Activated naive CD4-positive, alpha-beta T cell (primary cell): ENCODE measurements around the gene GPR39.

ENCODE experiments used
- DNase-seq, 4 experiments: peaks; one replicate each; lab custom pipeline; 2025; lab: John Stamatoyannopoulos, UW

Gene GPR39

GRCh38 chr2:132642415-132642814 is 225.8 kb downstream of the GPR39 start:
- no peak for DNase-seq

- DNase-seq: no peak
These were observed 228.6 kb downstream of the GPR39 start for GRCh38 chr2:132645176-132645575.

- DNase-seq: no peak
These were observed 229.3 kb downstream of the GPR39 start for GRCh38 chr2:132645722-132646539.

- DNase-seq: no peak
These were observed 230.0 kb downstream of the GPR39 start for GRCh38 chr2:132646540-132647108.

GRCh38 chr2:132651115-132652045 is 234.8 kb downstream of the GPR39 start:
- no peak for DNase-seq

GRCh38 chr2:132652474-132652873 is 235.9 kb downstream of the GPR39 start:
- no peak for DNase-seq

GRCh38 chr2:132654335-132654734 is 237.7 kb downstream of the GPR39 start:
- DNase-seq: no peak

- no peak for DNase-seq
These were observed 238.4 kb downstream of the GPR39 start for GRCh38 chr2:132654968-132655367.

- no peak for DNase-seq
These were observed 239.8 kb downstream of the GPR39 start for GRCh38 chr2:132656266-132656975.

- DNase-seq: no peak
These were observed 242.7 kb downstream of the GPR39 start for GRCh38 chr2:132659331-132659730.

- no peak for DNase-seq
These were observed 246.1 kb downstream of the GPR39 start for GRCh38 chr2:132662732-132663131.

- DNase-seq: no peak
These were observed 247.5 kb downstream of the GPR39 start for GRCh38 chr2:132664096-132664495.

GRCh38 chr2:132665401-132666140 is 249.0 kb downstream of the GPR39 start:
- DNase-seq: no peak

GRCh38 chr2:132667706-132668105 is 251.1 kb downstream of the GPR39 start:
- DNase-seq: no peak

GRCh38 chr2:132668189-132668823 is 251.7 kb downstream of the GPR39 start:
- no peak for DNase-seq

- DNase-seq: no peak
These were observed 252.6 kb downstream of the GPR39 start for GRCh38 chr2:132668987-132669907.

GRCh38 chr2:132669908-132670495 is 253.4 kb downstream of the GPR39 start, which contains the start of gene LYPD1:
Gene LYPD1, minus strand, starts transcription at chr2:132670205. Its CDS starts 273 bp downstream, at chr2:132669932.
- DNase-seq: no peak

GRCh38 chr2:132670496-132671150 is 254.0 kb downstream of the GPR39 start:
- DNase-seq: no peak
